HG02678 (cell line): ENCODE results near the gene SPATA32.

Experiments used
- ATAC-seq: cut with Tn5 transposase; IDR thresholded peaks from one replicate; pipeline ENCODE4 v1.9.1; 2021; ENCODE audit warnings: mild to moderate bottlenecking, moderate library complexity; ENCODE audit not compliant: unreplicated experiment

The SPATA32 gene

DNA sequence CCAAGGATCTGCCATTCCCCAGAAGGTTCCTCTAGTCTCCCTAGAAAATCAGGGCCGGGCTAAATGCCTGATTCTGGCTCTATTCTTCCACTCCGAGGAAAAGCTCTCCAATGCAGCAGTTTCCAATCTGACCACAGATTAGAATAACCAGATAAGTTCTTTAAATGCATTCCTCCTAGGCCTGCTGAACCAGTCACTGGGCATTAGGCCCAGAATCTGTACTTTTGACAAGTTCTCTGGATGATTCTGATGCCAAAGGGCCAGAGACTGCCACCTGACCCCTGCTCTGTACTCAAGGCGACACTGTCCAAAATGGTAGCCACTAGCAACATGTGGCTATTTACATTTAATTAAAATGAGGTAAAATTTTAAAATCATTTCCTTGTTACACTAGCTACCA, 32.6 kb upstream of the SPATA32 start:
- no peak for ATAC-seq

DNA sequence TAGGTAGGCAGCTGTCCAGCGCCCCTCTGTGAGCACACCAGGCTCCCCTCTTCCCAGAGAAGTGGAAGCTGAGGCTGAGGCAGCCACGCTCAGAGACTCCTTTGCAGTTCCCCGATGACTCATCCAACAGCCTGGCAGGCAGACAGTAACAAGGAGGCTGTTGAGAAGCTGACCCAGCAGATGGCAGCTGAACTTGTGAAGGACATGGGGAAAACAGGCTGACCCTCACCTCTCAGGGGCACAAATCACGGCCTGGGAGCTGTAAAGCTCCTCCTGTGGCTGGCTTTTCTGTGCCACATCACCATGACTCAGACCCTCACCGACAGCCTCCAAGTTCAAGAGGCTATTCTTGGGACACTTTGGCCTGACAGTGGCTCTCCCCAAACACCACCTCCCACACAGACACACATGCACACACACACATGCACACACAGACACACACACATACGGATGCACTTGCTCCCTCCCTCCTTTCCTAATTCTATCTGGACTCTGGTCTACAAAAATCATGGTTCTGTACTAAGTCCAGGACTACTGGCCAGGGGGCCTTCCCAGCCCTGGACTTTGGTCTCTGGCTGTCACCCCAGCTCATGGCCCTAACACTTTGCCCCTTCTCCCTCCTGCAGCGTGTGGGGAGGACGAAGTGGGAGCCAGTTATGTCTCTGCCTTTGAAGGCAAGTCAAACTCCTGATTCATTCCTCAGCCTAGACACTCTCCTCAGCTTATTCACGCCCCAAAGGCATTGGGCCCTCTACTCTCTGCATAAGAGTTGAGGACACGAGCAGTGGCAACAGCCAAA, 31.7 kb upstream of the SPATA32 start:
- no peak for ATAC-seq

DNA sequence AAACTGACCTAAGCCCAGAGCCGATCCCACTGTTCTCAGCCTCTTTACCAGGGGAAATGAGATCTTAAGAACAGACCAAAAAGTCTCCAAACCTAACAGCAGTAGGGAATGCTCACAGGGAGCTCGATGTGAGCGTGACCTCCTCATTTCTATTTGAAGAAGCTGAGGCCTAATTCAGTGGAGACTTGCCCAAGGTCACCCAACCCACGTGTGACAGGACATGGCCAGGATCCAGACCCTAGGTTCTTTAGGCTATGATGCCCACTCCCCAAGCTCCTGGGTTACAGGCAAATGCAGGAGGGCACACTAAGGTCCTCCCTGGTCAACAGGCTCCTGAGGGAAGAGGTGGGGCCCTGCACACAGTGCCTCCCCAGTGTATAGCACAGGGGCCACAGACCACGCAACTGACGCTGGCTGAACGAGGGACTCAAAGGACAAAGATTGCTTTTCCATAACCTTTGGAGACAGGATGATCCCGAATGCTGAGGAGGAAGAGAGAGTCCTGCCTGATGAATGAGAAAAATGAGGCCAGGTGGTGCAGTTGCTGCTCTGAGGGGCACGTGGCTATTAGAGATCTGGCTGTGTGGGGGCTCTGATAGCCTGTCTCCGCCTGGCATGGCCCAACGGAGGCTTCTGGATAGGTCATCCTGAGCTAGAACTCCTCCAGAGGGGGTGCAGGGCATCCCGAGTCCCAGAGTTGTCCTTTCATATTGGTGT, 31.0 kb upstream of the SPATA32 start:
- no peak for ATAC-seq

DNA sequence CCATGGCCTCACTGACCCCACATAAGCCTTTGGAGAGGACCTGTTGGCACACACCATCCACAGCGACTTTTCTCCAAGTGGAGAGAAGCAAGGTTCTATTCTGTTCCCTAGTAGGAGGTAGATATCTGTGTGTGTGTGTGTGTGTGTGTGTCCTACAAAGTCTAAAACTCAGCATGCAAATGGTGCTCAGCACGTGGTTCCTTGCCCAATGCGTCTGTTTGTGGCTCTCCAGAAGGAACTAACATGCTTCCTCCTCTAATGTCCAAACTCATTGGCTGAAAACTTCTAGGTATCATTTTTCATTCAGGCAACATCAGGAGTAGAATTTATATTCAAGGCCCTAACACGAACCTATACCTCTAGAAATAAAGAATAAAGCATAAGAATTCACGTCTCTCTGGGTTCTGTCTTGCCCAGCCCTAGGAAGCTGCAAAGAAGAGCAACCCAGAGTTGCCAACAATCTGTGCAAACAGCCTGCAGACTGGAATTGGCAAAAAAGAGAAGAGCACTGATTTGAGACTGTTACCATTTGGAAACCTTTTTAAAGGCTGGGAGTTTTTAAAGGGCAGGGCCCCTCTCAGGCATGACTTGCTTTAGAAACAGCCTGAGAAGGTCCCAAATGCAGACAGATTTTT, 29.4 kb upstream of the SPATA32 start:
- no peak for ATAC-seq

DNA sequence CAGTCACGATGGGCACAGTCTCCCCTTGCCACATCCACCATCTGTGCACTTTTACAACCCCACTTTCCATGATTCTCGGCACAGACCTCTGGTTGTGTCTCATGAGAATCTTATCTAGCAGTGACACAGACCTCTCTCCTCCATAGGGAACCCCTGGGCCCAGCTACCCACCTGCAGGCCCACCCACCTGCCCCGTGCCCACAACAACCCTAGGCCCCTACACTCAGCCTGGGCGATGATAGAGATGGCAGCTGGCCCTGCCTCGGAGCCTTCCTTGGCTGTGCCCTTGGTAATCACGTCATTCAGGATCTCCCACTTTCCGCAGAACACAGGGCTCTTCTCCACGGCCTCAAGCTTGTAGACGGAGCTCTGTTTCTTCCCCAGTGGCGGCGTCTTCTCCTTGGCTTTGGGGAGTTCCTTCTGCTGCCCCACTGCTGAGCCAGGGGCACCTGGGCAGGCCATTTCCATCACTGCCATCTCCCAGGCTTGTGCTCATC, 28.4 kb upstream of the SPATA32 start:
- no peak for ATAC-seq

DNA sequence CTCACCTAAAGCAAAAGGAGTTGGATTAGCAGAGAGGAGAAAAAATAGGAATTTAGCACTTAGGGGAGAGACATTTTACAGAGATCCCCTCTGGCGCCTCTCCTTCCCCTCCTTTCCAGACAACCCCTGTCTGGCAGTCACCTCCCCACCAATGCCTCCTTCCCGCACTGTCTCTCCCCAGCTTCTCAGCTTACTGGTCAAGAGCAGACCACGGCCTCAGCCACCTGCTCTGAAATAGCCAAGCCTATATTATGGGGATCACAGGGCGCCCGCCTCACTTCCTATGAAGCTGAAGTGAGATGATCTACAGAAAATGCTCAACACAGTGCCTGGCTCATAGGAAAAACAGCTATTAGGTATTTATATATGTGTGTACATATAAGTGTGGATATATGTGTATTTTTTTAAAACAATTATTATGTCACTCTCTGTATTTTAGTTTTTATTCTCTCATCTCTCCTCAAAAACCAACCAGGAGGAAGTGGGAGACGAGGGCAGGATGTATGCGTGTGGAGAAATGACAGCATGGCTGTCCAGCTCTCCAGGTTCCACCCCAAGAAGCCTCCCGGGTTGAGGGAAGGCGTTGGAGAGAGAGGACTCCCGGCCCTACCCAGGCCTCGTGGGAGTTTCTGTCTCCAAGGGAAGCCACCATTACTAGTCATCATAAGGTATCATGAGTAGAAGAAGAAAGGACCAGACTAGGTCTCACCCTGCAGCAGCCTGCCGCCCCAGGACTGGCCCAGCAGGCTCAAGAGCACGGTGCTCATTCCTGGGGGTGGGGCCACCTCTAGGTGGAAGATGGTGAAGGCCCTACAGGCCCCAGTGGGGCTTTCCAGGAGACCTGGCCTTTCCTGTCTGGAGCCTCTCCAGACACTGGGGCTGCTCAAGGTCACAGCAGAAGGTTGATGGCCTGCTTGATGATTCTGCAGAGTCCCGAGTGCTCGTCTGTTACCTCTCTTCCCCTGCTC, 27.7 kb upstream of the SPATA32 start:
- ATAC-seq, result no peak

DNA sequence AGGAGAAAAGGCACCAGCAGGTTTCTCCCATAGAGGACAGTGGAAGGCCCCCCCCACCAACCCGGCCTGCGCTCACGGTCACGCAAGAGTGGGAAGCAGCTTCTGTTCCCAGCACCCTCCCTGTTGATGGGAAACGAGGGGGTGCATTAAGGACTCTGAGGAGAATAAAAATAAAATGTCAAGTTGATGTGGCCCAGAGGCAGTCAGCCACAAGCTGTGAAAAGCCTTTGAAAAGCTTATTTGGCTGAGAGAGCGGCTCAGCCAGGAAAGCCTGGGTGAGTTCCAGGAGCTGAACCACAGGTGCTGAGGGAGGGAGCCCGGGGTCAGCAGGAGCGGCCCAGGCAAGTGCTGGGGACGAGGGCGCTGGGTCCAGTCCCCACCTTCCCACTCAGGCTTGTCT, 26.9 kb upstream of the SPATA32 start:
- no peak for ATAC-seq

DNA sequence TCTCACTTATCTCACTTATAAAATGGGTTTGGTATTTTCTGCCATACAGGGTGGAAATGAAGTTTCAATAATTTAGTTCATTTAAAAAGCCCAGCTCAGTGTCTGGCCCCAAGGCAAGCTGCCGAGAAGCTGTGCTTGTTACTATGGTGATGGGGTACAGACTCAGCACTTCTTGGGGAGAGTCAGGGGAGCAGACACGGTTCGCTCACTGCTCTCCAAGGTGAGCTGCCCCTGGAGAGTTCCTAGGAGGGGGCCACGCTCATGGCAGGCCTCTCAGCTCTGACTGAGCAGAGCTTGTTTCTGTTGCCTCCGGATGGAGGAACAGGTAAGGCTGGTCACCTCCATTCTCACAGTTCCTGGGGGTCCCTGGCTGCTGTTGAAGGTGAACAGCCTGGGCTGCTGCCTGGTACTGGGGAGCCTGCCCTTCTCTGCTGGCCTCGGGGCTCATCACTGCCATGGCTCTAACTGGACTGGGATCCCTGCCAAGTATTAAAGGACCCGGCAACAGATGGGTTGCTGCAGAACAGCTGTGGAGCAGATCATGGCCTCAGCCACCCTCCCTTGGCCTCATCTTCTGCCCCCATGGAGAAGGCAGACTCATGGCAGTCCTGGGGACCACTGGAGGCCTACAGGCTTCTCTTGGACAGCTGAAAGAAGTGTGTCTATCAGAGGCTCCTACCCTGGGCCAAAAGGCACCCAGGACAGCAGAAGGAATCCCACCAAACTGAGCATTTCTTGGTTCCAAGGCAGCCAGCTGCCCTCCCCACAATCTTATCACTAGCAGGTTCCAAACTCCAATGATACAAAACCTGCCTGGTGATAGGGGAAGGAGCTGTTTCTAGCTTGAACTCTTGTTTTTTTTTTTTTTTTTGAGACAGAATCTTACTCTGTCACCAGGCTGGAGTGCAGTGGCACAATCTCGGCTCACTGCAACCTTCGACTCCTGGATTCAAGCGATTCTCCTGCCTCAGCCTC, 25.9 kb upstream of the SPATA32 start:
- no peak for ATAC-seq

DNA sequence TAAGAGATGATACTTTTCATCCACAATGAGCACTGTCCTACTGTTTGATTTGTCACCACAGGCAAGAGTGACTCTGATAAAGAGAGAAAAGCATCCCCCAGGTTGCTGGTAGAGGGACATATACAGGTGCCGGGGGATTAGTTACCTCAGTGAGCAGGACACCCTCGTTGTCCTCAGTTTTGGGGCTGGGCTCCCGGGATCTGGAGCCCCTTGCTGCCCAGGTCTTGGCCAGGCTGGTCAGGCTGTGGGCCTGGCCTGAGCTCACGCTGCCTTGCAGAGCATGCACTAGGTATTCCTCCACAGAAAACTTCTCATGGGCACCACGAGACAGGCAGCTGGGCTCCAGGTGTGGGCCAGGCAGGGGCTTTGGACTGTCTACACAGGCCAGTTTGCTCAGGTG, 24.4 kb upstream of the SPATA32 start:
- ATAC-seq, result no peak

DNA sequence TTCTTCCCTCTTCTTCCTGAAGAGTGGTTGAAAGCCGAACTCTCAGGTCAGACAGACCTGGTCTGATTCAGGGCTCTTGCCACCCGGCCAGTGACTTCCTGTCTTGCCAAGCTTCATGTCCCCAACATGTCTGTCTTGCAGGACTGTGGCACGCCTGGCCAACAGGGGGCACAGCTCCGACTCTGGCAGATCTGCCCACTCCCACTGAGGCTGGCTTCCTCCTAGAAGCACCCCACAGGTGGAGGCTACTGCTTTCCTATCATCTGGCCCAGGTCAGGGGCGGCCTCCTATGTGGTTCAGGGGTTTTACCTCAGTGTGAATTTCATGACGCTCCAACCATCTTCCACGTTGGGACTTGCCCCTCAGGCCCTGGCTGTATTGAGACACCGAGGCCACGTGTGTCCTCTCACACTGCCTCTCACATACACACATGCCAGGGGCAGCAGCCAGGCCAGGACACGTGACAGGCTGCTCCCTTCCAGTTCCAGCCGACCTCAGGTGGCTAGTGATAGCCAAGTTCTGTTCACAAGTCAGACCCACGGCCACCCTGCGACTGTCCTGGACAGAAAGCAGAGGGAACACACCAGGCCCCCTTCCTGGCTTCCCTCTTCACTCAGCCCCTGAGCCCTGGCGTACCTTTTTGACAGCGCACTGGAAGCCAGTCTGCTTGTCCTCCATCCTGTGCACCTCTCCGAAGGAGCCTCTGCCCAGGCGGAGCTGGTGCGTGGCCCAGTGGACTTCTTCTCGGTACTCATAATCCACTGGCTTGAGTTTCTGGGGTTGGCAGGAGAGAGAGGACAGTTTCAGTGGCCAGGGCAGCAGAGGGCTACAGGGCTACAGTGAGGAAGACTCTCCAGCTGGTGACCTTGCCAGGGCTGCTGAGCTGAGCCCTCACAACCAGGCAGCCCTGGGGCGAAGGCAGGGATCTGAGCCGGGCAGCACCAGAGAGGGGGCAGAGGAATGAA, 22.6 kb upstream of the SPATA32 start:
- no peak for ATAC-seq

DNA sequence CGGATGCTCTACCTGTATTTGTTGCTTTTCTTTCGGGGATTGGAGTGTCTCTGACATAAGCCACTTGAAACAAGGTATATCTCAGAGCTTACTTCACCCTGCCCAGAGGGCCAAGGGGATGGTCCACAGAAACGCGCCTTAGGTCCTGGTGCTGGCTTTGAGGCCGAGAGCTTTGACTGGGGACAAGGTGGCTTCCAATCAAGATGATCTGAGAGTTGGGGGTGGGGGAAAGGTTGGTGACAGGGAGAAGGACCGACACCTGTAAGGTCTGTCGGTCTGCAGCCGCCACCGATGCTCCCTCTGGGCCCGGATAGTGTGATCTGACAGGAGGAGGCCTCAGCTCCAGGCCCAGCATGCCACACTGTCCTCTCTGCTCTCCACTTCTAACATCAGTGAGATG, 21.8 kb upstream of the SPATA32 start:
- ATAC-seq, result no peak

DNA sequence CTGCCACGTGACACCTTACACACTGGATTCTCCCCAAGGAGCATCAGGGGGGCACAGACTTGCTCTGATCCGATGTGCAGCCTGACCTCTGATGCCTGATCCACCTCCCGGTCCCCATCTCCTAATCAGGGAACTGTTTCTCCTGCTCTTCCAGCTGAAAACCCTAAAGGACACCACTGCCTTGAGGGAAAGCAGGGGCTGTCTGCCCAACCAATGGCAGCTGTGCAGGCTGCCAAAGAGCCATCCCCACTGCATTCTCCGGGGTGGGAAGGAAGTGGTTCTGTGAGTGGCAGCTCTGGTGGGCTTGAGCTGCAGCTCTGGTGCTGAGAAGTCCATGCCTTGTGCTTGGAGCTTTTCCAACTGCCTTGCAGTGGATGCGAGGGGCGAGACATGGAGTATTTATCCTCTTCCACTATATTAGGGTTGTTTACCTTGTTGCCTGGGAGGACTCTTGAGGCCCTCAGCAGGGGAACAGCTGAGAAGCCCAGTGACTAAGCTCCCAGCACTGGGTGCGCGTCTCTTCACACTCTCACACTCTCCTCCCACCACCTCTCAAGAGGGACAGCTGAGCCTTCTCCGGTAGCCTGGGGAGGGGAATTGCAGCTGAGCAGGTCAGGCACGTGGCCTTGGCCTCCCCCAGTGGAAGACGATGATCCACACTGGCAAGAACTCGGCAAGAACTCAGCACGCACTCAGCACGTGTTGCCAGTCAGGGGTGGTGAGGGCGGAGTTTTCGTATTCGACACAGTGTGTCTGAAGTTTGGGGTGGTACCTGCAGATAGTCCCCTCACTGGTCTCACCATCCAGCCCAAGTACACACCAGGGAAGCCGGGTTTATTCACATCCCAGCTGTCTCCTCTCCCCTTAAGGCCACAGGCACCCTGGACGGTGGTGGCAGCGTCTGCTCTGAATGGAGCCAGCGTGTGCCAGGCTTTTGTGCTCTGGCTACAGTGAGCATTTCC, 21.1 kb upstream of the SPATA32 start:
- ATAC-seq, result no peak

DNA sequence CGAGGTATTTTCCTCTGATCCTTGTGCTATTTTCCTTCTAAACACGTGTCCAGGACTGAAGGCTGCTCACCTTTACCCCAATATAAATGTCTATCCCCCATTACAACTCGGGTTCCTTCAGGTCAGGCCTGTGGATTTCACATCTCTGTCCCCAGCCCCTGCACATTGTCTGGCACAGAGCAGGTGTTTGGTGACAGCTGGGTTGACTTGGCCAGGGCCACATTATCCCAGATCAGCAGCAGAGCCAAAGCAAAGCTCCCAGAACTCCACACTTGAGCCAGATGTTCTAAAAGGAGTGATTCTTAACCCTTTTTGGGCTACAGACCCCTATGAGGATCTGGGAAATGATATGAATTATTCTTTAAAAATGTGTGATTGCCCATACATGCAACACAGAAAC, 18.0 kb upstream of the SPATA32 start:
- no peak for ATAC-seq

DNA sequence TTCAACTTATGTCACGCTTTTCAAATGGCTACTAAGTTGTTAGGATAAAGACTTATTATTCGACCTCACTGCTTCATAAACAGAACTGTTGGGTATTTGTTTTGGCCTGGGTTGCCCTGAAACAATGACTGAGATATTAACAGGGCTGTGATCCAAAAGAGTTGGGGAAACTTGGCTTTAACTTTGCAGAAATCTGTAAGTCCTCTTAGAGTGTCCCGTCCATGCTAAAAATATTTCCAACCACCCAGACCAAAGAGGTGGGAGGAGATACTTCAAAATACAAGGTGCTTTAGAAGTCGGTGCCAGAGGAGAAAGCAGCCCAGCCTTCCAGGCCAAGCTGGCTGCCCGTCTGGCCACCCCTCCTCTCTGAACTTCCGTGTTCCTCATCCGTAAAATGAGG, 16.1 kb upstream of the SPATA32 start:
- ATAC-seq, result no peak

DNA sequence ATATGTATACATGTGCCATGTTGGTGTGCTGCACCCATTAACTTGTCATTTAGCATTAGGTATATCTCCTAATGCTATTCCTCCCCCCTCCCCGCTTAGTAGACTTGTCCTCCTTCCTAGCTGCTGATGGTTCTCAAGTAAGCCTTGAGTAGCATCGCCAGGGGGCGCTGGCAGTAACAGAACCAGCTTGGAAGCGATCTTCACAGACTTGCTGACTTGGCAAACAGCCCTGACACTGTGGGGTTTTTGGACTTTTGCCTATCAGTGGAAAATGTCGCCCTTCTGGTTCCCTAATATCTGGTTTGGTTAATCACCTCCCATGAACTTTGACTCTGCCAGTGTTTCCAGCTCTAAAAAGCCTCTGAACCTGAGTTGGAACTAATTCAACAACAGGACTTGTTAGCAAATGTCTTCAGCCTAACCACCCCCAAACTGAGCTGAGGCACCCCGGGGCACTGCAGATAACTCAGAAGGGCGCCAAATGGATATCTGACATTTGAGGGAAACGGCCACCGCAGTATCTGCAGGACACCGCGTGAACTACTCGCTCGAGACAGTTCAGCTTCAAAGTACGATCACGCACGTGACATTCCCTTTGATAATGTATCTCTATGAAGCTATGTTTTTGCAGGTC, 15.4 kb upstream of the SPATA32 start:
- no peak for ATAC-seq

DNA sequence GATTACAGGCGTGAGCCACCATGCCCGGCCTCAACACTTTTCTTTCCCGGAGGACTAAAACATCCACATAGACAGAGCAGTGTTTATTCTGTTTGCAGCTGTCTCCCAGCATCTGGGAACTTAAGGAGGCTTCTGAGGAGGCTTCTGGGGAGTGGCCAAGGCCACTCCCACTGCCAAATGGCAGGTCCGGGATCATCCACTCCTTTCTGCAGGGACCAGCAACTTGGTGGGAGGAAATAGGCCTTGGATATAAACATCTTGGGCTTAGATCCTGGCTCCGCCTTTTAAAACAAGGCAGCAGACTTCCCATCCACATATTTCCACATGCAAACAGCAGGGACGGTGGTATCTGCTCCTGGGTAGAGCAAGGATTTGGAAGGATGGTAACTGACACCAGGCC, 14.1 kb upstream of the SPATA32 start:
- ATAC-seq, result no peak

DNA sequence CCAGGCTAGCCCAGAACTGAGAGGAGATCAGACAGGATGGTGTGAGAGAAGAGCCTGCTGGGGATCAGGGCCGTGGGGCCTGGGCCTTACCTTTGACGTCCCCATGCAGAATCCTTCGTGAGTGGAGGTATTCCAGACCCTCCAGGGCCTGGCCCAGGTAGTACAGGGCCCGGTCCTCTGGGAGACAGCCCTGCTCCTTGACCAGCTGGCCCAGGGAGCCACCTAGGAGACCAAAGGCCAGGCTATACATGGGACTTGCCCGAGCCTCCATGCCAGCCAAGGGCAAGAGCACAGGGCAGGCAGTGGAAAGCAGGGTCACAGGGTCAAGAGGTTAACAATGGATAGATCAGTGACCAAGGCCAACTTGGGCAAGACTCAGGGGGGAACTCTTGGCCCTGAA, 12.1 kb upstream of the SPATA32 start:
- no peak for ATAC-seq
